CD4-positive, alpha-beta T cell treated with Interleukin-17A for 1 hour (primary cell): Measurements from ENCODE around the gene MYL3.

ENCODE experiments used
- DNase-seq: peaks from one replicate; pipeline ENCODE4 v3.0.0-alpha.2; 2020

The MYL3 gene

GRCh38 chr3:46882377-46883053 is 19.3 kb upstream of the MYL3 start:
- DNase-seq: no peak

GRCh38 chr3:46881596-46882376 is 18.5 kb upstream of the MYL3 start:
- DNase-seq: no peak

DNA sequence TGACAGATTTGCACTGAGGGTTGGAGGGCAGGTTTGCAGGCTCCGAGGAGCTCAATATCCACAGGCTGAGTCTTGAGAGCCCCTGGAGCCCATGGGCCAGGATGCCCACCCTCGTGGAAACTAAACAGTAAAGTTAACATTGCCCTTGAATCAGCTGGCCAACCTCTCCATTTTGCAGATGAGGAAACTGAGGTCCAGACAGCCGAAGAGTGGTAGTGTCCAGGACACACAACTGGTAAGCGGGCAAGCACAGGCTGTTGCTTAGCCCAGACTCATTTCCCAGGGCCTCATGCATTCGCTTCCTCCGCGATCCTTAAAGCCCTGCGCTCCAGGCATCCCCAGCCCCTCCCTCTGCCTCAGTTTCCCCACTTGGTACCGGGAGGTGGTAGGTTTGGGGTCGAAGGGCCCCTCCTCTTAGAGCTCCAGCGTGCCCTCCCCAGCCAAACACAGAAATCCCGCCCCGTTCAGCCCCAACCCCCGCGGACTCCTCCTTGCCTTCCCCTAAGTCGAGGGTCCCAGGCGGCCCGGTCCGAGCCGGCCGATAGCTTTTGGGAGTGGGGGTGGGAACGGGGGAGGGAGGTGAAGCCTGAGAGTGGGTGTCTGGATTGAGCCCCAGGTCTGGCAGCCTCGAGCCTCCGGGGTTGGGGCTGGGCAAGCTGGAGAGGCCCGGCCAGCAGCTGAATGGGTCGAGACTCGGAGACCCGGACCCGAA is 17.8 kb upstream of the MYL3 start:
- DNase-seq: no peak

- DNase-seq: no peak
These were observed 15.7 kb upstream of the MYL3 start for GRCh38 chr3:46878781-46879436.

DNA sequence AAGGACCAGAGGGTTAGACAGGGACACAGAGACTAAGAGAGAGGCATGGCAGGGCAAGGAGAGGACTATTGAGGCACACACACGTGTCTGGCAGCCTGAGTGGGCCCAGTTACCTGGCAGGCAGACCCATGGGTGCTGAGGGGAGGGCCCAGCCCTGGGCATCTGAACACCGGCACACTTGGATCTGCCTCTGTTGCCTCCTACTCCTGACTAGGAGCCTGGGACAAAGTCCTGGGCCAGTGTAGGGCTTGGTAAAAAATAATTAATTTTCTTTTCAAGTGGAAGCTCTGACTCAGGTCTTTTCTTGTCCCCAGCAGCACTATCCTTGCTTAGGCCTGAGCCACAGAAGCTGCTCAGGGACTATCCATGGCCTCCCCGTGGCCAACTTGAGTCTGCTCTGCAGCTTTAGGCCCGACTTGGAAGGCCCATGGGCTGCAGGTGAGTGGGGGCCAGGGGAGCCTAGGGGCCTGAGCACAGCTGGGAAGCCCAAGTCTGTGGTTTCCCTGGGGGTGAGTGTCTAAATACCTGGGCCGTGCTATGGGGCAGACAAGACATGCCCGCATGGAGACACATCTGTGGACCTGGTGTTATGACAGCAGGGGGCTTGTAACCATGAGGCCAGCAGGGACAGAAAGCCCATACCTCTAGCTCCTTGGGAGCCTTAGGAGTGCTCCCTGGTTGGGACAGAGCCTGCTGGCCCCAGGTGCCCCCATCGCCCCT is 14.3 kb upstream of the MYL3 start, which contains the start of gene PTH1R:
Gene PTH1R, plus strand, starts transcription at position 316 of the 720 bp plus-strand sequence. CDS start 5,839 bp downstream, outside the sequence.
- no peak for DNase-seq

DNA sequence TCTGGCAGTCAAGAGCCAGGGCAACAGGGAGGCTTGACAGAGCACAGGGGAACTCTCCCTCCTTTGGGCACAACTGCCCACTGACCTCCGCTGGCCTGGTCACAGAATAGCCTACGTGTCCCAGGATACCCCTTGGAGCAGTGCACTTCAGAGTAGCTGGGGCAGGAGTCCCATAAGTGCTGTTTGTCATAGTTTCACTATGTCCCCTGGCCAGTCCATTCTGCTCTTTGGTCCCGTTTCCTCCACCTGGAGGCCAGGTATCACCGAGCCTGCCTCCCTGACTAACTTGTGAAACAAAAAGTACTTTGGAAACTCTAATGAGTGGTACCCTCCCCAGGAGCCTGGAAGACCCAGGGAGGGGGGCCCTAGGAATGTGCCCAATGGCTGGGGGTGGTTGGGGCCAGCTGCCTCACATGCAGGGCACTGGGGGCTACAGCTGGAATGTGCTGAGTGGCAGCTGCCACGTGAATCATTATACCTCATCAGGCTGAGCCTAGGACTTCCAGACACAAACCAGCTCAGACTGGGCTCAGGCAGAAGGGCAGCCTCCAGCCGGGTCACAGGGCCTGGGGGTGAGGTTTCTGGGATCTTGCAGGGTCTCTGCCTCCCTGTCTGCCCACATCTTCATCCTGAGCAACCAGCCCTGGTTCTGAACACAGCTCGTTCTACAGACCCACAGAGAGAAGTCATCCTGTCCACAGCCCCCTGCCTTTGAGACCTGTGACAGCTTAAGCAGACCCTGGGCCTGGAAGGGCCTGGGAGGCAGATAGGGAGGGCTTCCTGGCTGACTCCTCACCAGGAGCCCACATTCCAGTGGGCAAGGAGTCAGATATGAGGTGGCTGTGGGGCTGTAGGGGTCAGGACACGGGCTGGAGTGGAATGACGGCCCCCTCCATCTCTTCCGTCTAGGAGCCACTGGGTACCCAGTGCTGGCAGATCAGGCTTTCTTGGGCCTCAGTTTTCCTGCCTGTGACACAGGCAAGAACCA is 13.4 kb upstream of the MYL3 start:
- DNase-seq: no peak

- no peak for DNase-seq
These were observed 12.3 kb upstream of the MYL3 start for GRCh38 chr3:46875560-46875959.

GRCh38 chr3:46874430-46874829 is 11.2 kb upstream of the MYL3 start:
- no peak for DNase-seq

- DNase-seq: no peak
These were observed 10.3 kb upstream of the MYL3 start for GRCh38 chr3:46873521-46873920.

DNA sequence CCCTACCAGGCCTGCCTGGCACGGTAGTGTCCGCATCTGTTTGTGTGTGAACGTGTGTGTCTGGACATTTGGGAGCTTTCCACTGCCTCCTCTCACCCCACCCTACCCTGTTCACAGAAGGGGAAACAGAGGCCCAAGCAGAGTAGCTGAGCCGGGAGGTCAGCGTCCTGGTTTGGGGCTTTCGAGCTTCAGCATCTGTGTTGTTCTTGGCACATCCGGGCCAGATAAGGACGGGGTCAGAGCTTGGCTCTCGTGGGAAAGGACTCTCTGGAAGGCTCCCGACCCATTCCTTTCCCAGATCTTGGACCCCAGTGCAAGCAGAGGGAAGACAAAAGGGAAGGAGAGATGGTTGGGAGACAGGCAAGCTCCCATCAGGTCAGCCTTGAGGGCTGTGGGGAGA is 8.0 kb upstream of the MYL3 start:
- DNase-seq: no peak

- DNase-seq: no peak
These were observed 7.4 kb upstream of the MYL3 start for GRCh38 chr3:46870651-46871050.

DNA sequence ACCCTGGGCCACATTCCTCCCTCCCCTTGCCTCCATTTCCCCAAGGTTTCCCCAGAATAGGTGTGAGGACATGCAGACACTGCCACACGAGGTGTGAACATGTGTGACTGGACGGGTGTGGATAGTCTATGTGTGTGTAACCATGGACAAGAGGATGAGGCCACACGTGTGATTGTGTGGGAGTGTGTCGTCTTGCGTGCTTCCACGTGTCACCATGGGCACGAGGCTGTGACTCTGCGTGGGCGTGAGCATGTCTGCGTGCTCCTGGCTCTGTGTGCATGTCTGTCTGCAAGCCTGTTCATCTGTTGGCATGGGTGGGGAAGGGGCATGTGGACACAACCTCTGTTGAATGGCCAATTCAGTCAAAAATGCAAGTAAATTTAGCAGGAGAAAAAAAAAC is 6.2 kb upstream of the MYL3 start:
- DNase-seq: no peak

- DNase-seq: no peak
These were observed 5.7 kb upstream of the MYL3 start for GRCh38 chr3:46868948-46869347.

- DNase-seq: no peak
These were observed 5.0 kb upstream of the MYL3 start for GRCh38 chr3:46868287-46868686.

DNA sequence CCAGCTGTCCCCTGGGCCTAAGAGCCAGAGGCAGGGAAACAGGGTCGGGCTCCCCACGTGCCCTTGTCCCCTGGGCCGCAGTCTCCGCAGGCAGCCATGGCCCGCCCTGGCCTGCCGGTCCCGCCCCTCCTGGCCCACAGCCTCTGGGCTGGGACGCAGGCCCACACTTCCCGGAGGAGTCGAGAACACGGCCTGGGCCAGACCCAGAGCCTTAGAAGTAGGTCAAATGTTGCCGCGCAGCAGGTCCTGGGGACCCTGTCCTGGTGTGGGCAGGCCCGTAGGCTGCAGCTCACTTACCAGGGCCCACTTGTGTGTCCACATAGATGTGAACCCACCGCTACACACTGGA is 4.3 kb upstream of the MYL3 start:
- no peak for DNase-seq

DNA sequence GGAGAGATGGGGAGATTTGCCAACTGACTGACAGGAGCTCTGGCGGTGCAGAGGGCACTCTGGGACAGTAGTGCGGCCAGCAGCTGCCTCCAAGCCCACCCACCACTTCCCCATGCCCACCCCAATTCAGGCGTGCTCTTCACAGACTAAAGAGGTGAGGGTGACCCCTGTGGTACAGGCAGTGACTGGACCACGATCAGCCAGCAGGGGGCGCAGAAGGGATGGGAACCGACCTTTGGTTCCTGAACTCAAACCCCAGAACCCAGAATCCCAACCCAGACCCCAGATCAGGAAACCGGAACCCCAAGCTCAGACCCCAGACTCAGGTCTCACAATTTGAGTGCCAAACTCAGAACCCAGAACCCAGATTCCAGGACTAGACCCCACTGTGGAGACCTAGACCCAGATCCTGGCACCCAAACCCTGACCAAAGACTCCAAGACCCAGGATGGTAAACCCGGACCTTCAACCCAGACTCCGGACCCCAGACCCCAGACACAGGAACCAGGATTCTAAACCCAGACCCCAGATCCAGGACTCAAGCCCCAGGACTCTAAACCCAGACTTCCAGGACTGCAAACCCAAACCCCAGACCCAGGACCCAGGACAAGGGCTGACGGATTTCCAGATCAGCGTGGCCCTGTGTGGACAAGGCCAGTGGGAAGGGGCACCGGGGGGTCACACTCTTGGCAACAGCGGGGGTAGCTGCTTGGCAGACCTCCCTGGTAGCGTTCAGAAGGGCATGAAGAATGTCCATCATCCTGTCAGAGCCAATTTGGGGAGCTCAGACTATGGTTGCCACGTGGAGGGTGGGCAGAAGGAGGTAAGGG is 3.7 kb upstream of the MYL3 start:
- DNase-seq: peak; percentile 75

GRCh38 chr3:46866032-46866595 is 2.9 kb upstream of the MYL3 start:
- DNase-seq: no peak

DNA sequence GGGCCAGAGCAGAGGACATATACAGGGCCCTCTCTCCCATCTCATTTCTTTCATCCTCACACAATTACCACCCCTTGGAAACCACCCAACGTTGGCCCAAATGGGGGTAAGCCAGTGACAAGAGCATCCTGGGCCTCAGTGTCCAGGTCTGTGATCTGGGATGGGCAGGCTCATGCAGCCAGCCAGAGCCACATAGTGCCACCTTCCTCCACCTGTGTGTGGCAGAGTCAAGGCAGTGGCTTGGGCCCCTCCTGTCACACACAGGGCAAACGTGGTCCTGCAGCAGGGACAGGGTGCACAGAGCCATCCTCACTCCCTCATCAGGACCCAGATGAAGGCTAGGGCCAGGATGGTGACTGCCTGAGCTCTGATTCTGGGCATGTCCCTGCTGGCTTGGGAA is 2.3 kb upstream of the MYL3 start:
- no peak for DNase-seq

DNA sequence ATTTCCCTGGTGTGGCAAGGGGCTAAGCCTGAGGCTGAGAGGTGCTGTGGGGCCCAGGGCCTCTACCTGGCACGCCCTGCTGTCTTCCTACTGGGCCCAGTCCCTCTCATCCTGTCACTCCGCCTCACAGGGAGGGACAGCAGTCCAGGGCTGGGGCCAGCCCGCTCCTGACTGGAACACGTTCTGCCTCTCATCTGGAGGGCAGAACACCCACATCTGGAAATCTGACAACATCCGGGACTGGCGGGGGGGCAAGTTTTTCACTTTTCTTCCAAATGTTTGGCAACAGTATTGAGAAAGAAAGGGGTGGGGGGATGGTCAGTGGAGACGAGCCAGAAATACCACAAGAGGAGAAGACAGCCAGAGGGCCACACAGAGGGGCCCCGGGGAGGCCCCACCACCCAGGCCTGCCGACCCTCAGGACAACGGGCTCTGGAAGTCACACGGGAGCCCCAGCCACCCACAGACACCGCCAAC is 1.8 kb upstream of the MYL3 start:
- DNase-seq: no peak
